ENCODE results near the gene KRTAP5-1.
A peak's percentile ranks its signal among the peaks of the same experiment; 100 is the strongest.

The KRTAP5-1 gene

GRCh38 chr11:1561955-1562354, 23.1 kb downstream of the KRTAP5-1 start:
- DNase-seq (ENCODE audit: low read depth): no peak
- no peak for TF ChIP-seq CTCF (conservative IDR thresholded peaks at IDR 0.05; ENCODE audit: low read length)
- no peak overlapping the region for H3K4me3 ChIP-seq (ENCODE audit: low read length)

- no peak for TF ChIP-seq CTCF (conservative IDR thresholded peaks at IDR 0.05; ENCODE audit: low read length)
- no peak for DNase-seq (ENCODE audit: low read depth)
- H3K4me3 ChIP-seq (ENCODE audit: low read length): no peak overlapping the region
Observed at GRCh38 chr11:1561266-1561665, 23.8 kb downstream of the KRTAP5-1 start.

GRCh38 chr11:1560649-1561251, 24.3 kb downstream of the KRTAP5-1 start:
- H3K4me3 ChIP-seq (ENCODE audit: low read length): no peak overlapping the region
- TF ChIP-seq CTCF (conservative IDR thresholded peaks at IDR 0.05; ENCODE audit: low read length): no peak
- DNase-seq (ENCODE audit: low read depth): no peak

GRCh38 chr11:1560002-1560648, 25.0 kb downstream of the KRTAP5-1 start:
- no peak for TF ChIP-seq CTCF (conservative IDR thresholded peaks at IDR 0.05; ENCODE audit: low read length)
- DNase-seq (ENCODE audit: low read depth): no peak
- H3K4me3 ChIP-seq (ENCODE audit: low read length): no peak overlapping the region

- no peak for TF ChIP-seq CTCF (conservative IDR thresholded peaks at IDR 0.05; ENCODE audit: low read length)
- no peak overlapping the region for H3K4me3 ChIP-seq (ENCODE audit: low read length)
Observed at GRCh38 chr11:1559111-1559951, 25.8 kb downstream of the KRTAP5-1 start.

GRCh38 chr11:1558775-1559110, 26.3 kb downstream of the KRTAP5-1 start:
- TF ChIP-seq CTCF (conservative IDR thresholded peaks at IDR 0.05; ENCODE audit: low read length): no peak
- H3K4me3 ChIP-seq (ENCODE audit: low read length): no peak overlapping the region
- DNase-seq (ENCODE audit: low read depth): no peak

More at GRCh38 chr11:1559111-1559951, 25.8 kb downstream of the KRTAP5-1 start:
- DNase-seq (ENCODE audit: low read depth): peak; percentile 90
